NAMALWA (cell line): ENCODE data around the gene TTF1.
A peak's percentile ranks its signal among the peaks of the same experiment; 100 is the strongest.
"Not testable (repeated sequence)": the region's sequence is repeated elsewhere in the genome, so short reads cannot be mapped to it uniquely, and the experiment has no call there.

Source experiments
- DNase-seq: peaks from one replicate; pipeline ENCODE4 v3.0.0-alpha.2; 2015; ENCODE audit warnings: low spot score

TTF1 gene

GRCh38 chr9:132411091-132411508 lies 4.5 kb upstream of the TTF1 start:
- peak; percentile 90 for DNase-seq

DNA sequence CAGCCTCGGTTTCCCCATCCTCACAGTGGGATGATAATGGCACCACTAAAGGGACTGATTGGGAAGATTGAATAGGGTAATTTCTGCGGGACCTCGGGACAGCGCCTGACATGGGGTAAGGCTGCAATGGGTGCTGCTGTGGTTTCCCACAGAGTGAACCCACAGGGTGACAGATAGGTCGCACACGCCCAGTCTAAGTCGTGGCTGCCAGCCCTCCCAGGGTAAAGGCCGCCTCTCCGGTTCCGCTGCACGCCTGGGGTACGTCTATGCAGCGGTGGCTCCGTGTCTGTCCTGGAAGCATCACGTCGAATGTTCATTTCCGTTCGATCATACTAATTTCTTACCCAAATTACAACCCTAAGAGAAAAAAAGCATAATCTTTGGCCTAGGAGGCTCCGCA lies 4.0 kb upstream of the TTF1 start:
- DNase-seq = no peak

DNA sequence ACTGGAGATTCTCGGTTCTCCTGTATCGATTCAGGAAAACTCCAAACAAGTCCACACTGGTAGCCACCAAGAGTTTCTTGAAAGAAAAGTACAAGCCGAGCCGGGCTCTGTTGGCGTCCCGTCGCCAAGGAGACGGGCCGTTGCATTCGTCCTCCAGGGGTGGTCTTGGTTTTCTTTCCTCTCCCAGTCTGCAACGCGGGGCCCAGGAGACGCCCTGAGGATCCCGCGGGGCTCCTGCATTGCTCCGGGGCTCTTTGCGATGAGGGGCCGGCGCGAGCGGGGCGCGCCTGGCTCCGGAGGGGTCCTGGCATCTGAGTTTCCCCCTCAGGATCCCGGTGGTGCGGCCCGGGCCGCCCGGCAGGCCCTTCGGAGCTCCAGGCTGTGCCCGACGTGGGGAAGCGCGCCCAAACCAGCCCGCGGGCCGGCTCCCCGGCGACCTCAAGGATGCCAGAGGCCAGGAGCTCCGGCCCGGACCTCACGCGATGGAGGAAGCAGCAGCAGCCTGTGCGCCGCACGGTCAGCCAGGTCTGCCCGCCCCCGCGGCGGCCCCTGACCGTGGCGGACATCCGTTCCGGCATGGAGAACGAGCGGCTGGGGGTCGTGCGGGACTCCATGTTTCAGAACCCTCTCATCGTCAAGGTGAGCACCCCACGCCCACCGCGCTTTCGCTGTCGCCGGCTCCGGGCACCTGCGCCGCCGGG lies 3.3 kb upstream of the TTF1 start, which contains the start of gene CFAP77:
Gene CFAP77, plus strand, starts transcription at position 384 of the 701 bp plus-strand sequence. Its CDS starts 61 bp downstream, at position 445.
- no peak for DNase-seq

GRCh38 chr9:132408521-132408920 lies 1.9 kb upstream of the TTF1 start:
- no peak for DNase-seq

- DNase-seq = no peak
Measured at GRCh38 chr9:132407196-132407595, 556 bp upstream of the TTF1 start.

DNA sequence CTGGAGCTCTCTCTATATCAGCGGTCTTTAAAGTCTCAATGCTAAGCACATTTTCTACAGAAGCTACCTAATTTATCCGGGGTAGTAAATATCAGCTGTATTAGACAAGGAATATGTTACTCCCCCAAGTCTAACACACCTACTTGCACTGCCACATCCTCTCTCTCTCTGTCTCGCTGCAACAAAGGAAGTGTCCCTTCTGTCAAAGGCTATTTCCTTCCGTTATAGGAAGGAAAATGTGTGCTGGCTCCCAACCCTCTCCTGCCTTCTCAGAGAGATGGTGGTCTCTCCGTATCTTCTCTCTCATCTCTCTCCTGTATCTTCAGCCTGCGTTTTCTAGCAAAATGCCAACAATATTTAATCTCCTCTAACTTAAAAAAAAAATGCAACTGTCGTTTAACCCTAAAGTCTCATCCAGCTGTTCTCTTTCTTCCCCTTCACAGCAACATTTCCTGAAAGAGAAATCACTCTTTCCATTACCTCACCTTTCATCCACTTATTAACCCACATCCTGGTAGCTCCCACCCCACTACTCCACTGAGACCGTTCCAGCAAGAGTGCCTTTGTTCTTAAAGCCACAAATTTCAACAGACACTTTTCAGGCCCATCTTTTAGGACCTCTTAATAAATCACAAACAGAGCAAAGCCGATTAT lies 2.3 kb downstream of the TTF1 start:
- DNase-seq = peak; percentile 29

DNA sequence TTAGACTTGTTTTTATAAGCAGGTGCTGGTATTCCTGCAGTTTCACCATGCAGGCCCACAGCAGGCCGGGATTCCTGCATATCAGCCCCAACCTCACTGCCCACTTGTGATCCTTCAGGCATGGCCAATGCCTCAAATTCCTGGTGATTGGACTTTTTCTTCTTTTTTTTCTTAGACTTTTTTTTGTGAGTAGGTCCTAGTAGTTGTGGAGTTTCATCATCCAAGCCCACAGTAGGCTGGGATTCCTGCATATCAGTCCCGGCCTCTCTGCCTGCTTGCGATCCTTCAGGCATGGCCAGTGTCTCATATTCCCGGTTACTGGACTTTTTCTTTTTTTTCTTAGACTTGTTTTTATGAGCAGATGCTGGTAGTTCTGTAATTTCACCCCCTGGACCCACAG lies 4.8 kb downstream of the TTF1 start:
- no peak for DNase-seq

DNA sequence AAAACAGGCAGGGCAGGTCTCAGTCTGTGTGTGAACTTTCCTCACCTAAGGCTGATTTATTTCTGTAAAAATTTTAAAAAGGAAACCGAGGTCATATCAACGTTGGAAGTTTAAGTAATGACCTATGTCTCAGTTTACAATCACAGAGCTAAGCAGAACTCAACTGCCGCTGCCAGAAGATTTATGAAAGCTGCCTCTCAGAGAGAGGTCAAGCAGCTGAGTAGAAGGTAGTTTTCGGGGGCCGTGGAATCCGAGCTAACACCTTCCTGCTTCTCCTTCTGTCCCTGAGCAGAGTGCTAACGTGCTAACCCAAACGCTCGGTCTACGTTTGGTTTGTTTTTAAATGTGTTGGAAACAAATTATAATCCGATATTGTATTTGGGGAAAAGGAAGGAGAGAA lies 11.1 kb downstream of the TTF1 start:
- no peak for DNase-seq

DNA sequence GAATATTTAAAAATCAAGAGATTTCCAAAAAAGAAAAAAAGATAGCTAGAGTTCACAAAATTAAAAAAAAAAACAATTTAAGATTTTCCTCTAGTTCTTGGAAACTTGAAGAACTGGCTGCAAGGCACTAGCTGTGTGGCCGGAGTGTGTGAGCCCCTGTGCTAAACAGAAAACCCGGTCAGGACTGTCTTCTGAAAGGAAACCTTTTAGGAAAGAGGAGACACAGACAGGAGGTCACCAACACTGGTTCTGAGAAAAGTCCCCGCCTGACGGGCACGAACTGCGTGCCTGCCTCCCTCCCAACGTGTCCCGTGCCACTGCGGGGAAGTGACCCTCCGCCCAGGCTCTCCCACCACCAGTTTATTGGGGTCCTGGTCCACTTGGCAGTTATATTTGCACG lies 15.2 kb downstream of the TTF1 start:
- DNase-seq = no peak

DNA sequence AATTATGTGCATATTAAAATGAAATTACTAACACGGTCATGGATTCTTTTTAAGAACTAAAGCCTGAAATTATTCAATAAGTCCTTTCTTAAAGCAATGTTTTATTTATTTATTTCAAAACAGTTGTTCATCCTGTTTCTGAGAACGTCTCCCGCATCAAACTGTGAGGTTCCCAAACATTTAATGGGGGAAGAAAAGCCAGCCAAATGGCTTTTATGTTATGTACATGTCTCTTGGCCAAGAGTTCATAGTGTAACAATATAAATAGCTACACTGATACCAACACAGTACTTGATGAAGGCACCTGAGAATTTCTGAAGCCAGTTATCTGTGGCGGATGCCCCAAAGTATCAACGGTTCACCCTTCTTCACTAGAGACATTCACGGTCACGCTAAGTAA lies 15.7 kb downstream of the TTF1 start:
- DNase-seq = no peak

- no peak for DNase-seq
Measured at GRCh38 chr9:132387133-132387532, 19.5 kb downstream of the TTF1 start.

GRCh38 chr9:132384376-132384775 lies 22.3 kb downstream of the TTF1 start:
- peak; percentile 83 for DNase-seq

DNA sequence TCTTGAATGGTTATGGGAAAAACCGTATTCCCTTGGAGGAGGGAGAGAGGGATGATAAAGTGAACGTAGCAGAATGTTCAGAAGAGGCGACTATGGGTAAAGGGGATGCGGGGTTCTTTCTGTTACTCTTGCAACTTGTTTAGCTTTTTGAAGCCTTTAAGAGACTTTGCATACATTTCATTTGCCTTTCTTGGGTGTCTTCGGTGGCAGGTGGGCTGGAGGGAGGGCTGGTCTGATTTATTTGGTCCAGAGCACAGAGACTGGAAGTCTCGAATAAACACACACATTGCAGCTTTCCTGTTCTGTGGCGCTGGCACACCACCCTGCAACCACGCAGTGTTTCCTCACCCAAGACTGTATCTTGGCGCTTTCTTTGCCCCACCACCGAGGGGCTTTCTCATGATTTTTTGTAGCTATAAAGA lies 23.2 kb downstream of the TTF1 start:
- DNase-seq = peak; percentile 88

DNA sequence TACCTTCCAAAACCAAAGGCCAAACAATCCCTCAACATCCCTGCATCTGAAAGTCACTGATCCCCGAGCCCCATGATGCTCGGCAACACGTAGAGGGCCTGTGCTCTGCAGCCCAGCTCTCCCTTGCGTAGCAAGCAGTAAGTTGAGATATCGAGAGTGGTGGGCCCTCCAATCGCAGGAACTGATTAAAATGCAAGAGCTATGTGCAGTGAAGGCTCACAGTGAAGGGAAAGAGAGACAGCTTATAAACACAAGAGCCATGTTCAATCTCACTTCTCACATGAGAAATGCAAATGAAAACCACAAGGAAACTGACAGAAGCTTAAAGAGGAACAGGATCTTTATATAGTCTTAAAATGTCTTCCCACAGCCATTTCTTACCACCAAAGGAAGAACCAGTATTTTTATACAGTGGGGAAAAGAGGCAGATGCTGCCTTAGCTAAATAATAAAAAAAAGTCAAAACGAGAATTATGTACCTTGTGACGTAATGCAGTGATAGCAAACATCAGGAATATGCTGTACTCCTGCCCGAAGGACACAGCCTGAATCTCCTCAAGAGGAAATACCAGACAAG lies 24.6 kb downstream of the TTF1 start:
- DNase-seq = peak; percentile 90

GRCh38 chr9:132378416-132378815 lies 28.2 kb downstream of the TTF1 start:
- DNase-seq = not testable (repeated sequence)

DNA sequence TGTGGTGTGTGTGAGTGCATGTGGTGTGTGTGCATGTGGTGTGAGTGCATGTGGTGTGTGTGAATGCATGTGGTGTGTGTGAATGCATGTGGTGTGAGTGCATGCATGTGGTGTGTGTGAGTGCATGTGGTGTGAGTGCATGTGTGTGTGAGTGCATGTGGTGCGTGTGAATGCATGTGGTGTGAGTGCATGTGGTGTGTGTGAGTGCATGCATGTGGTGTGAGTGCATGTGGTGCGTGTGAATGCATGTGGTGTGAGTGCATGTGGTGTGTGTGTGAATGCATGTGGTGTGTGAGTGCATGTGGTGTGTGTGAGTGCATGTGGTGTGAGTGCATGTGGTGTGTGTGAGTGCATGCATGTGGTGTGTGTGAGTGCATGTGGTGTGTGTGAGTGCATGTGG lies 28.9 kb downstream of the TTF1 start:
- DNase-seq = not testable (repeated sequence)

DNA sequence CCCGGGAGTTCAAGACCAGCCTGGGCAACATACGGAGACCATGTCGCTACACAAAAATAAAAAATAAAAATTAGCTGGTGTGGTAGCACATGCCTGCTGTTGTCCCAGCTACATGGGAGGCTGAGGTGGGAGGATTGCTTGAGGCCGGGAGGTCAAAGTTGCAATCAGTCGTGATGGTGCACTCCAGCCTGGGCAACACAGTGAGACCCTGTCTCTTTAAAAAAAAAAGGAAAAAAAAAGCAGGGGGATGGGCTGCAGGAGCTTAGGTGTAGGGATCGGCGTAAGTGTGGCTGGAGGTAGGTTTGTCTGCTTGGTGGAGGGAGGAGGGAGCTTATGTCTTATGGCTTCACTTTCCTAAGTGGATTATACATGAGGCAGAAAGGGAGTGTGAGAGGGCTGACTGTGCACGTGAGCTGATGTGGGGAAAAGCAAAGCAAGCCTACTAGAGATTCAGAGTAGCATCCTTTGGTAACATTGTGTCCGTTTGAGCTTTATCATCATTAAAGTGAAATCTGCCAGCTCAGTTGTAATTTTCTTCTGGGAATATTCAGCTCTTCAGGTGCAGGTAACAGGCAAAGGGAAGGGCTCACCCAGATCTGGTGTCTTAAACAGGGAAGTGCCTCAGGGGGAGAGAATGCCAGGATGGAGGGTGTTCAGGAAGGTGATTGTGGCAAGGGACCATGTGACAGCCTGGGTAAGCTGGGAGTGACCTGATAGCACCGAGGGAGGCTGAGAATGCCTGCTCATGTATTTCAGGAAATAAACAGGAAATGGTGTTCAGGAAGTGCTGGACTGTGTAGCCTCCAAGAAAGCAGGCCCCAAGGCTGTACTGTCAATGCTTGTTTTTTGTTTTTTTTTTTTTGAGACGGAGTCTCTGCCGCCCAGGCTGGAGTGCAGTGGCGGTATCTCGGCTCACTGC lies 34.2 kb downstream of the TTF1 start:
- DNase-seq = no peak

DNA sequence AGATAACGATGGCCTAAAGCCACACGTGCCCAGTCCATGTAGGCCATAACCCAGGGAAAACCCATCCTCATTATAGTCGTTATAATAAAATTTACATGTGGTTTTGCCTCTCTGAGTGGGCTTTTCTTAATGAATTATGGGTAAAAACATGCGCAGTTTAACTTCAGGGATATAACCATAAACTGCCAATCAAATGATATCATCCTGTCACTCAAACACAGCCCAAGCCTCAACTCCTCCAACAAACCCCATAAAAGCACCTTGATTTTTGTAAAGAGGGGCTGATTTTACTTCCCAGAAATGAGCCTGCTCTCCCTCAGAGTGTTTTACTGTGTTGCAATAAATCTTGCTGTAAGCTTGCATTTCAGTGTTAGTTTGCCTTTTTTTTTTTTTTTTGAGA lies 36.0 kb downstream of the TTF1 start:
- DNase-seq = no peak

DNA sequence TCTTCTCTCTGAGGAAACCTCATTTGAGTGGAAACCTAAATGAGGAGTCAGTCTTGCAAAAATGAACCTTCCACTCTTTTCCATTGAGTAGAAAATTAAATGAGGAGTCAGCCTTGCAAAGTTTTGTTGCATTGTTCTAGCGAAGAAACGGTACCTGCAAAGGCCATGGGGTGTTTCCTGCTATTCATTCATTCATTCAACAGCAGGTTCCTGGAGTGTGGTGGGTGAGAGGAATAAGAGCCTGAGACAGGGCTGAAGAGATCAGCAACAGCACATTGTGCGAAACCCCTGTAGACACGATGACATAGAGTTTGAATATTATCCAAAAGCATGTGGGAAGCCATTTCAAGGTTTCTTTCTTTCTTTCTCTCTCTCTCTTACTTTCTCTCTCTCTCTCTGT lies 37.2 kb downstream of the TTF1 start:
- DNase-seq = no peak

DNA sequence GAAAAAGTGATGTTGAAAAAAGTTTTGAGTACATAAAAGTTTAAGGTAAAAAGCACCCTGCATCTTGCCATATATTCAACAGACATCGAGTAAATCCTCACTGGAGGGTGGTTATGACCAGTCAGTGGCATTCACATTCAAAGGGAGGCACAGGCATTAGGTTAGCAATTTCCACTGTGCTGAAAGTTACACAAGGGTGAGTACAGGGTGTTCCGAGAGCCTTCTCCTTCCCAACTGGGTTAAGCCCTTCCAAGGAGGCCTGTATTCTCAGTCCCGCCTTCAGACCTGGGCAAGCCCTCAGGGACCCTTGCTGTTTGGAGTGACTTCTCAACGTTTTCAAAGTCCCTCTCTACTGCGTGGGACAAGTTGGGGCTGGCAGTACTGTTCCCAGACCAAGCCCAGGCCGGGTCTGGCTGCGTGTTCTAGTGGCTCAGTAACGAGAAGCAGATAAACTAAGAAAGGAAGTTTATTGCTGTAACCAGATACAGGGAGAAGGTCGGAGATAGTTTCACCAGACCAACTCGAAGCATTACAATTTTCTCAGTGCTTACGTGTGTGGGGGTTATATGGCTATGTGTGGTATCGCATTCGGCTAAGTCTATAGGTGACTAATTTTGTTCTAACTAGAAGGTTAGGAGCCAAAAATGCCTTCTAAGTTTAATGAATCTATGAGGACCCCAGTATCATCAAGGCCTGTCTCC lies 38.9 kb downstream of the TTF1 start:
- DNase-seq = no peak

DNA sequence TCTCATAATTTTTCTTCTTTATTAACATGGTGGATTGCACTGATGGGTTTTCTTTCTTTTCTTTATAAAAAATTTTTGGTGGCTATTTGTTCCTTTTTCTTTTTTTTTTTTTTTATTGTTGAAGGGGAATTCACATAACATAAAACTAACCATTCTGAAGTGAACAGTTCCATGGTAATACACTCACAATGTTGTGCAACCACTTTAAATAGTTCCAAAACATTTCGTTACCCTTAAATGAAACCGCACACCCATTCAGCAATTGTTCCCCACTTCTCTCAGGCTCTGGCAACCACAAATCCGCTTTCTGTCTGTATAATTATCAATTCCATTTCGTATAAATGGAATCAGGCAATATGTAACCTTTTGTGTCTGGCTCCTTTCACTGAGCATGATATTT lies 40.2 kb downstream of the TTF1 start:
- DNase-seq = no peak

DNA sequence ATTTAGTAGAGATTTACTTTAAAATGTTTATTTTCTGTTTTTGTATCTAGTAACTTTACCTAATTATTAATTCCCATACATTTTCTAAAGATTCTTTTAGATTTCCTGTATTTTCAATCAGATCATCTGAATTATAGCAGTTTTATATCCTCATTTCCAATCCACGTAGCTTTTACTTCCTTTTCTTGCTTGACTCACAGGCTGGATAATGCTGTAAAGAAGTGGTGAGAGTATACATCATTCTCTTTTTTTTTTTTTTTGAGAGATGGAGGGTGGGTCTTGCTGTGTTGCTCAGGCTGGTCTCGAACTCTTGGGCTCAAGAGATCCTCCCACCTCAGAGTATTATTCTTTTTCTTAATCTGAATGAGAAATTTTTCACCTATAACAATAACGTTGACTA lies 40.7 kb downstream of the TTF1 start:
- no peak for DNase-seq
